ENCODE measurements around the gene SAMHD1. TPM values are rescaled to one million over a fixed set of nuclear protein-coding genes. Genes with fewer than 3 reads are reported as not detected.
A peak's percentile ranks its signal among the peaks of the same experiment; 100 is the strongest.

Gene SAMHD1
- total and polyA plus RNA-seq, 2 of the 13 experiments (the other 11 are each of a cell fraction or from before 2014, with no cell fraction given) = 16.9 to 43.5 TPM

DNA sequence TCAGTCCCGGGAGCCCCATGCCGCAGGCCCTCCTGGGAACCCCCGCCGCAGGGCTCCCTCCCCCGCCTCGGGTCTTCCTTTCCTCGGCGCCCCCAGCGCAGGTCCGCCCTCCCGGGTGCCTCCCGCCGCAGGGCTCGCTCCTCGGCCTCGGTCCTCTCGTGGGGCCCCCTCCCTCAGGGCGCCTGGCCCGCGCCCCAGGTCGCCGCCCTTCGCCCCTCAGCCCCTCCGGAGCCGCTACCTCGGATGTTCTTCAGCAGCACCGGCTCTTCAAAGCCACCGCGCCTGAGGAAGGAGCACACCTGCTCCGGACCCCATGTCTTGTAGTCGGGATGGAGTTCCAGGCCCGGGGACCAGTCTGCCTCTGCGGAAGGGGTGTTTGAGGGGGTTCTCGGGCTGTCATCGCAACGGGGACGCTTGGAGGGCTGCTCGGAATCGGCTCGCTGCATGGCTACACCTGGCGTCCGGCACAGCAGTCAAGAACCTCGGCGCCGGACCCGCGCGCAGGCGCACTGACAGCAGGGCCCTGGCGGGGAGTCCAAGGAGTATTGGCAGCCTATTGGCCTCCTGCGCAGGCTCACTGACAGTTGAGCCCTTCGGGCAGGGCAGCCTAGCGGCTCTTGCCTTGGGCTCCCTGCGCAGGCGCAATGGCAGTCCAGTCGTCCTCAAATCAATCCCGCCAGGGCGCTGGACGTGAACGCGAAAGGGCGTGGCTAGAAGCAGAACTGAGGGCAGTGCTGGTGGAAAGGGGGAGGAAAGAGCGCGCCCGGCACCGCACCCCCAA, at the start of gene SAMHD1 (continued):
- TF ChIP-seq ZNF383 (CRISPR knock-in tag; IDR thresholded peaks at IDR 0.05; ENCODE audit: borderline replicate concordance) = peak; percentile 96; the same call in 1 of the 2 replicates
- TF ChIP-seq, protein P1, sequence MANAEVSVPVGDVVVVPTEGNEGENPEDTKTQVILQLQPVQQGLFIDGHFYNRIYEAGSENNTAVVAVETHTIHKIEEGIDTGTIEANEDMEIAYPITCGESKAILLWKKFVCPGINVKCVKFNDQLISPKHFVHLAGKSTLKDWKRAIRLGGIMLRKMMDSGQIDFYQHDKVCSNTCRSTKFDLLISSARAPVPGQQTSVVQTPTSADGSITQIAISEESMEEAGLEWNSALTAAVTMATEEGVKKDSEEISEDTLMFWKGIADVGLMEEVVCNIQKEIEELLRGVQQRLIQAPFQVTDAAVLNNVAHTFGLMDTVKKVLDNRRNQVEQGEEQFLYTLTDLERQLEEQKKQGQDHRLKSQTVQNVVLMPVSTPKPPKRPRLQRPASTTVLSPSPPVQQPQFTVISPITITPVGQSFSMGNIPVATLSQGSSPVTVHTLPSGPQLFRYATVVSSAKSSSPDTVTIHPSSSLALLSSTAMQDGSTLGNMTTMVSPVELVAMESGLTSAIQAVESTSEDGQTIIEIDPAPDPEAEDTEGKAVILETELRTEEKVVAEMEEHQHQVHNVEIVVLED (CRISPR knock-in tag; IDR thresholded peaks at IDR 0.05; ENCODE audit: borderline replicate concordance) = peak; percentile 63
- TF ChIP-seq GTF2F1 (IDR thresholded peaks at IDR 0.05; ENCODE audit: low read length) = no peak
- no peak; the same call in 1 of the 2 replicates for TF ChIP-seq ESRRA (CRISPR knock-in tag; IDR thresholded peaks at IDR 0.05; ENCODE audit: low read depth)
- TF ChIP-seq RCOR2 (CRISPR knock-in tag; IDR thresholded peaks at IDR 0.05) = no peak
- no peak for TF ChIP-seq SMARCE1 (IDR thresholded peaks at IDR 0.05; ENCODE audit: borderline replicate concordance)
- TF ChIP-seq, protein P2, sequence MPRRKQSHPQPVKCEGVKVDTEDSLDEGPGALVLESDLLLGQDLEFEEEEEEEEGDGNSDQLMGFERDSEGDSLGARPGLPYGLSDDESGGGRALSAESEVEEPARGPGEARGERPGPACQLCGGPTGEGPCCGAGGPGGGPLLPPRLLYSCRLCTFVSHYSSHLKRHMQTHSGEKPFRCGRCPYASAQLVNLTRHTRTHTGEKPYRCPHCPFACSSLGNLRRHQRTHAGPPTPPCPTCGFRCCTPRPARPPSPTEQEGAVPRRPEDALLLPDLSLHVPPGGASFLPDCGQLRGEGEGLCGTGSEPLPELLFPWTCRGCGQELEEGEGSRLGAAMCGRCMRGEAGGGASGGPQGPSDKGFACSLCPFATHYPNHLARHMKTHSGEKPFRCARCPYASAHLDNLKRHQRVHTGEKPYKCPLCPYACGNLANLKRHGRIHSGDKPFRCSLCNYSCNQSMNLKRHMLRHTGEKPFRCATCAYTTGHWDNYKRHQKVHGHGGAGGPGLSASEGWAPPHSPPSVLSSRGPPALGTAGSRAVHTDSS (CRISPR knock-in tag; conservative IDR thresholded peaks at IDR 0.05) = no peak
- TF ChIP-seq MED8 (CRISPR knock-in tag; IDR thresholded peaks at IDR 0.05; ENCODE audit: insufficient replicate concordance) = no peak
- peak; percentile 88; the same call in 1 of the 2 replicates for TF ChIP-seq ZNF251 (CRISPR knock-in tag; IDR thresholded peaks at IDR 0.05)
- TF ChIP-seq GABPA (IDR thresholded peaks at IDR 0.05; ENCODE audit: low read depth, low read length) = no peak
- TF ChIP-seq GABPA (CRISPR knock-in tag; IDR thresholded peaks at IDR 0.05; ENCODE audit: low read depth) = no peak
- TF ChIP-seq HDAC1 (CRISPR knock-in tag; IDR thresholded peaks at IDR 0.05) = peak; percentile 96
- peak; percentile 63; the same call in 1 of the 2 replicates for TF ChIP-seq ZNF770 (CRISPR knock-in tag; IDR thresholded peaks at IDR 0.05)
- TF ChIP-seq ZNF580 (CRISPR knock-in tag; IDR thresholded peaks at IDR 0.05; ENCODE audit: borderline replicate concordance, low read depth) = peak; percentile 91
- TF ChIP-seq, protein P3, sequence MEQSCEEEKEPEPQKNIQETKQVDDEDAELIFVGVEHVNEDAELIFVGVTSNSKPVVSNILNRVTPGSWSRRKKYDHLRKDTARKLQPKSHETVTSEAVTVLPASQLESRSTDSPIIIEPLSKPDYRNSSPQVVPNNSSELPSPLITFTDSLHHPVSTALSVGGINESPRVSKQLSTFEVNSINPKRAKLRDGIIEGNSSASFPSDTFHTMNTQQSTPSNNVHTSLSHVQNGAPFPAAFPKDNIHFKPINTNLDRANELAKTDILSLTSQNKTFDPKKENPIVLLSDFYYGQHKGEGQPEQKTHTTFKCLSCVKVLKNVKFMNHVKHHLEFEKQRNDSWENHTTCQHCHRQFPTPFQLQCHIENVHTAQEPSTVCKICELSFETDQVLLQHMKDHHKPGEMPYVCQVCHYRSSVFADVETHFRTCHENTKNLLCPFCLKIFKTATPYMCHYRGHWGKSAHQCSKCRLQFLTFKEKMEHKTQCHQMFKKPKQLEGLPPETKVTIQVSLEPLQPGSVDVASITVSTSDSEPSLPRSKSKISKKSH (CRISPR knock-in tag; IDR thresholded peaks at IDR 0.05; ENCODE audit: borderline replicate concordance) = peak; percentile 84; the same call in 1 of the 2 replicates
- no peak for TF ChIP-seq HNRNPUL1 (IDR thresholded peaks at IDR 0.05; ENCODE audit: low read depth, low read length)
- peak; percentile 82 for TF ChIP-seq ZFY (CRISPR knock-in tag; IDR thresholded peaks at IDR 0.05)
- no peak for TF ChIP-seq FOXP1 (IDR thresholded peaks at IDR 0.05)
- no peak for TF ChIP-seq FOXP1 (CRISPR knock-in tag; IDR thresholded peaks at IDR 0.05)
- TF ChIP-seq PRPF4 (IDR thresholded peaks at IDR 0.05; ENCODE audit: low read depth, low read length, poor library complexity, severe bottlenecking) = no peak
- peak; percentile 61; the same call in 1 of the 2 replicates for TF ChIP-seq ONECUT2 (CRISPR knock-in tag; IDR thresholded peaks at IDR 0.05)
- no peak; the same call in 1 of the 2 replicates for TF ChIP-seq KLF15 (CRISPR knock-in tag; IDR thresholded peaks at IDR 0.05; ENCODE audit: borderline replicate concordance)
- peak; percentile 98 for TF ChIP-seq GTF3A (CRISPR knock-in tag; conservative IDR thresholded peaks at IDR 0.05)
- TF ChIP-seq ADNP (CRISPR knock-in tag; IDR thresholded peaks at IDR 0.05) = no peak
